ENCODE measurements around the gene PPP3CA.

The PPP3CA gene

DNA sequence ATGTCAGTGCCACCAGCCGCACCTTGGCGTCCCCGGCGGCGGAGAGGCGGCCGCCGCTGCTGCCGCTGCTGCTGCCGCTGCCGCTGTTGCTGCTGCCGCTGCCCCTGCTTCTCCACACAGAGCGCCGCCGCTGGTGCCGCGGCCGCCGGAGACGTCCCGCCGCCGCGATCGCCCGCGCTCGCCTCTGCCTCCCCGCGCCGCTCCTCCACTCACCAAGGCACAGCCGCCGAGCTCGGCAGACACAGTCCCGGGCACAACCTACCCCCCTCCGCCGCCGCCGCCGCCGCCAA, at the start of gene PPP3CA:
Gene PPP3CA, minus strand, starts transcription at position 260 of the 290 bp plus-strand sequence.
- Mint-ChIP-seq H3K27me3 (ENCODE audit: low read depth) (peaks cover 55% of the 10 kb centered on the region), H3K36me3 (ENCODE audit: low read depth) (peaks cover 5% of the 10 kb centered on the region), H3K9me3 (no peaks in the 10 kb centered on the region), H3K4me3 (peak within 1 kb of the TSS; percentile 95), H3K4me1 (ENCODE audit: low read depth) (peaks cover 31% of the 10 kb centered on the region), H3K27ac (peak within 1 kb of the TSS; percentile 94)
- DNase-seq (ENCODE audit: low spot score): no peak

DNA sequence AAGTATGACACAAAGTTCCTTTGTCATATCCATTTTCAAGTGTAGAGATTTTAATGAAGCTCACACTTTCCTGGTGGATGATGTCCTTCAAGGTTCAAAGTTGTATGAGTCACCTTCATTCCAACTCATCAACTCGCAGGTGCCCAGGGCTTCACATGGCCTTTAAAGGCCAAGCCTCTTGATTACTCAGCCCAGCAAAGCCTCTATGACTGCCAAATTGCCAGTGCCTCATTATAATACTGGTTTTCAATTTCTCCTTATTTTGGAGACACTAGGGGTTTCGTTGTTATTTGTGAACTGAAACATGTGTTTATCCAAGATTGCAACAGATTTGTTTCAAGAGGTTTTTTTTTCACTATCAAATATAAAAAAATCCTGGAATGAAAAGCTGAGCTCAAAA, 45.9 kb upstream of the PPP3CA start:
- no peaks in the 10 kb centered on the region for H3K36me3 Mint-ChIP-seq (ENCODE audit: low read depth)
- no peaks in the 10 kb centered on the region for H3K4me1 Mint-ChIP-seq (ENCODE audit: low read depth)

DNA sequence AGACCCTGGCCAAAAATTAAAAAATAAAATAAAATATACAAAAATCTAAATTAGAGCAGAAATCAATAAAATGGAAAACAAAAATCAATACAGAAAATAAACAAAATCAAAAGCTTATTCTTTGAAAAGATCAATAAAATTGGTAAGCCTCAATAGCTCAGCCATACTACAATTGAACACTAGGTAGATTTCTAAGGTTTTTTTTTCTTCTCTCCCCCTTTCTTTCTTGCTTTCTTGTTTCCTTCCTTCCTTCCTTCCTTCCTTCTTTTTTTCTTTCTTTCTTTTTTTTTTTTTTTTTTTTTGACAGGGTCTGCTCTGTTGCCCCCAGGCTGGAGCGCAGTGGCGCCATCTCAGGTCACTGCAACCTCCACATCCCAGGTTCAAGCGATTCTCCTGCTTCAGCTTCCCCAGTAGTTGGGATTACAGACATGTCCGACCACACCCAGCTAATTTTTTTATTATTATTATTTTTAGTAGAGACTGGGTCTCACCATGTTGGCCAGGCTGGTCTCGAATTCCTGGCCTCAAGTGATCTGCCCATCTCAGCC, 23.4 kb upstream of the PPP3CA start:
- DNase-seq (ENCODE audit: low spot score): no peak
- Mint-ChIP-seq H3K4me3 (no peak overlapping the region), H3K36me3 (ENCODE audit: low read depth) (no peaks in the 10 kb centered on the region), H3K4me1 (ENCODE audit: low read depth) (no peaks in the 10 kb centered on the region), H3K27me3 (ENCODE audit: low read depth) (peaks cover 56% of the 10 kb centered on the region), H3K9me3 (peaks cover 5% of the 10 kb centered on the region), H3K27ac (no peak overlapping the region)

More for the DNA sequence above, 45.9 kb upstream of the PPP3CA start:
- no peaks in the 10 kb centered on the region for H3K9me3 Mint-ChIP-seq
- no peak overlapping the region for H3K4me3 Mint-ChIP-seq
- H3K27ac Mint-ChIP-seq: no peak overlapping the region
- peaks cover 19% of the 10 kb centered on the region for H3K27me3 Mint-ChIP-seq (ENCODE audit: low read depth)
- DNase-seq (ENCODE audit: low spot score): no peak

DNA sequence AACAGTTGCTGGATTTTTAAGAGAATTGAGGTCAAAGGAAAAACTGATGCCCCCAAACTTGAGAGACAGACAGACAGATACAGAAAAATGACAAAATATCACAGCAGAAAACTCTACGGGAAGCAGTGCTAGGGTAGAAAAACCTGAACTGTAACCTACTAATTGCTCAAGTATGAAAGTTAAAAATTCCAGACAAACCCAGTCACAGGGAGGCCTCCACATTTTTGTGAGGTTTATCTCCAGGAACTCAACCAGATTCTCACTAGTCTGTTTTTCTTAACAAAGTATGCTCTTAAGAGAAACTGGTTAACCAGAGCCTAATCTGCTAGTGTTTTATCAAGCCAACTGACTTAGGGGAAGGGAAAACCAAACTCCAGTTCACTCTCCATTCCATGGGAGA, 19.9 kb upstream of the PPP3CA start:
- H3K4me3 Mint-ChIP-seq: no peak overlapping the region
- H3K4me1 Mint-ChIP-seq (ENCODE audit: low read depth): no peaks in the 10 kb centered on the region
- no peak for DNase-seq (ENCODE audit: low spot score)
- peaks cover 8% of the 10 kb centered on the region for H3K9me3 Mint-ChIP-seq
- no peaks in the 10 kb centered on the region for H3K36me3 Mint-ChIP-seq (ENCODE audit: low read depth)
- peaks cover 42% of the 10 kb centered on the region for H3K27me3 Mint-ChIP-seq (ENCODE audit: low read depth)
- H3K27ac Mint-ChIP-seq: no peak overlapping the region

DNA sequence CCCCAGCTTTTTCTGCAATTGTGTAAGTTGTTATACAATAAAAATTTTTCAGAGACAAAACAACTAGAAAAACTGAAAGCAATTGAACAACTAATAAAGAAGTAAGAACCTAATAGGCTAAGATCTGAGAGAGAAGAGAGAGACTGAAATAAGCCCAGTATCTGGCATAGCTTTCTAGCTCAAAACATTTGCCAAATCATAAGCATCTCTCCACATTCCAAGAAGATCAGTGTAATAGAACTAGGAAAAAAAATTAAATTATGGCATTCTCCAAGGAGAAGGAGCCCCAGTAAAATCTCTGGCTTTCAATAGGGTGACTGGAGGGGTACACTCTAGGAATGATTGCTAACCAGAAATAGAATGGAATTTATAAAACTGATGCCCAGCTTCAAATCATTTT, 19.0 kb upstream of the PPP3CA start:
- H3K27ac Mint-ChIP-seq: no peak overlapping the region
- no peaks in the 10 kb centered on the region for H3K36me3 Mint-ChIP-seq (ENCODE audit: low read depth)
- H3K4me1 Mint-ChIP-seq (ENCODE audit: low read depth): no peaks in the 10 kb centered on the region
- peaks cover 8% of the 10 kb centered on the region for H3K9me3 Mint-ChIP-seq
- H3K4me3 Mint-ChIP-seq: no peak overlapping the region
- no peak for DNase-seq (ENCODE audit: low spot score)
- H3K27me3 Mint-ChIP-seq (ENCODE audit: low read depth): peaks cover 36% of the 10 kb centered on the region

DNA sequence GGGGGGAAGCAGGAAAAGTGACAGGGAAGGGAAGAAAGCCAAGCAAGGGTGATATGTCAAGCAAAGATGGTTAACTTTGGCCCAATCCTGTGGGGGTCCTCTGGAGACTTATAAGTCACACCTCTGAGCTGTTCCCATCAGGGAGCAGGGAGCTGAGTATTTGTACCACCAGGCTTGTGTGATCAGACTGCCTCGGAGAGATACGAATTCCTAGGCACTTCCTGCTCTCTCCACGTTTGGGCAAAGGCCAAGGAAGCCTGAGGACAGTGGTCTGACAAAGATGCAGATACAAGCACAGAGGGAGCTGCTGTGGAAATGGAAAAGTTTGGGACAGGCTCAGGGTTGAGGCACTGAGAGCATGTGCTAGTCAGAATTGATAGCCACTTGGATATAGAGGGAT, 10.4 kb upstream of the PPP3CA start:
- no peak overlapping the region for H3K4me3 Mint-ChIP-seq
- no peaks in the 10 kb centered on the region for H3K36me3 Mint-ChIP-seq (ENCODE audit: low read depth)
- H3K4me1 Mint-ChIP-seq (ENCODE audit: low read depth): no peaks in the 10 kb centered on the region
- H3K27me3 Mint-ChIP-seq (ENCODE audit: low read depth): peaks cover 44% of the 10 kb centered on the region
- H3K9me3 Mint-ChIP-seq: no peaks in the 10 kb centered on the region
- no peak overlapping the region for H3K27ac Mint-ChIP-seq
- DNase-seq (ENCODE audit: low spot score): no peak

DNA sequence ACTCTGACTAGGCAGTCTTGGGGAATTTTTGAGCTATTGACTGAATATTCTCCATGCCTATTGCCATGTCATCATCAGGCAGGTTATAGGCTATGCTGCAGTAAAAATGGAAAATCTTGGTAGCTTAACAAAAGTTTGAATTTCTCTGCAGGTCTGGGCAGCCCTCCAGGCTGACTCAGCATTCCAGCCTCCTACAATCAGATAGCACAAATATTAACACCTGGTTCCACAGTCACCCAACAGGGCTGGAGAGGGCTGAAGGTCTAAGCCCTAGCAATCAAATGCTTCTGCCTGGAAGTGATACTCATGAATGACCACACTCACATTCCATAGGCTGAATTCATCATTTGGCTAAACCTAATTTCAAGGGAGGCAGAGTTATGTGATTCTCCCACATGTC, 9.6 kb upstream of the PPP3CA start:
- Mint-ChIP-seq H3K4me1 (ENCODE audit: low read depth) (no peaks in the 10 kb centered on the region), H3K27me3 (ENCODE audit: low read depth) (peaks cover 49% of the 10 kb centered on the region), H3K27ac (no peak overlapping the region), H3K36me3 (ENCODE audit: low read depth) (no peaks in the 10 kb centered on the region), H3K9me3 (no peaks in the 10 kb centered on the region), H3K4me3 (no peak overlapping the region)
- DNase-seq (ENCODE audit: low spot score): no peak

DNA sequence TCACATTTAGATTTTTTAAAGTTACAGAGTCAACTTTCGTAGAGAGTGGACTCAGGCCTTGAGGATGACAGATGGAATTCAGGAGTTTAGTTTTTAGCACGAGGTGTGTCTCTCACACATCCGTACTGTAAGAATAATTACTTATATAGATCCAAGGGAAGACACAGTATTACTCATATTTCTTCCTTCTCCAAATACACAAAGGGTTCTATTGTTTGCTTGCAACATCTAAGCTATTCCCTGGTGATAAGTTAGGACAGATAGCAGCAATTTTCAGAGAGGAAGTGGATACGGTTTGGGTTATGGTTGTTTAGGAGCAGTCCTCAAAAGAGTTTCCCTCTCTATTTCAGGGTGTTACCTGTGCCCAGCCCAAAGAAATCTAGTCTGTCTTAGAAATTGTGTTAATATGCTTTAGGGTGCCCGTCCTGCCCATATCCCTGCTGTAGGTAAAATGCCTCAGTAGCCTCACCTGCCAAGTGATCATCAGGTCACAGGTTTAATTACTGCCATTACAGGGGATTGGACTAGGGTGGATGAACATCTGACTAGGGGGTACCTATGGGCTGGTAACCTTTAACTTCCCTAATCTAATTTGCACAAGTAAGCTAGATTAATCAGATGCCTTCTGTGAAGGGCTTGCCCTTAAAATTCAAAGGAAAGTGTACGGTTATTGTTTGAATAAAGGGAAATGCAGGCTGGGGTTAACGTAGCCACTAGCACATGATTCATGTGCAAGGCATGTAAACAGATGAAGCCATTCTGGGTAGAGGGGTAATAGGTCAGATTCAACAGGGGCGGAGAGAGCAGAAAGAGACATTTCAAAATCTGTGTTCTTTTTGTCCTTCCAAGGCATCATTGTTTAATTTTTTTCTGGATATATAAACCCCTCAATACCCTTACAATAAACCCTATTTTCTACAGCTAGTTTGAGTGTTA, 8.7 kb upstream of the PPP3CA start:
- H3K27ac Mint-ChIP-seq: no peak overlapping the region
- DNase-seq (ENCODE audit: low spot score): no peak
- no peak overlapping the region for H3K4me3 Mint-ChIP-seq

DNA sequence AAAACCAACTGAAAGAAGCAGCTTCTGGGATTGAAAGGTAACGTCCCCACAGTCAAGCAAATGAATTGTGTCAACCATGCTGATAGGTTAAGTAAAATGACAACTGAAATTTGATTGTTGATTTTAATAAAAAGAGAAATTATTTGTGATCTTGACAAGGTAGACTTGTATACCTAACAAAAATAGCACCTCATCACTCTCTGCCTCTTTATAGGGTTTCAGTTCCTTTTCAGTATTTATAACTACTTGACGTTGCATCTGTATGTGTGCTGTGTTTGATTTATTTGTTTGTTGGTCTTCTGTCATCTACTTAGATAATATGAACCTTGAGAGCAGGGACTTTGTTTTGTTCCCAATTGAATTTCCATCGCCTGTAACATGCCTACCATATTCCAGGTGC, 7.9 kb upstream of the PPP3CA start:
- no peak overlapping the region for H3K27ac Mint-ChIP-seq
- no peaks in the 10 kb centered on the region for H3K9me3 Mint-ChIP-seq
- H3K27me3 Mint-ChIP-seq (ENCODE audit: low read depth): peaks cover 61% of the 10 kb centered on the region
- H3K4me3 Mint-ChIP-seq: no peak overlapping the region
- no peak for DNase-seq (ENCODE audit: low spot score)
- no peaks in the 10 kb centered on the region for H3K4me1 Mint-ChIP-seq (ENCODE audit: low read depth)
- no peaks in the 10 kb centered on the region for H3K36me3 Mint-ChIP-seq (ENCODE audit: low read depth)

More for the DNA sequence above, 8.7 kb upstream of the PPP3CA start:
- Mint-ChIP-seq H3K36me3 (ENCODE audit: low read depth) (no peaks in the 10 kb centered on the region), H3K27me3 (ENCODE audit: low read depth) (peaks cover 56% of the 10 kb centered on the region), H3K9me3 (no peaks in the 10 kb centered on the region), H3K4me1 (ENCODE audit: low read depth) (no peaks in the 10 kb centered on the region)

DNA sequence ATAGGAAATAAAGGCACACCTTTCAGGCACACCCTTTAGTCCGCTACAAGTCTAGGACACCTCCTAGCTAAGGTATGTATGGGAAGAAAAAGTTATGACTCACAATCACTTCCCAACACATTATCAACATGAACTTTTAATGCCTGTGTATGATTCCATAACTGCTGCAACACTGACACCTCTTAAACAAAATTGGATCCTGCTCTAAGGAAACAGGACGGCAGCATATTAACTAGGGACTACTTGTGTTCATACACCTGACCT, 2.4 kb upstream of the PPP3CA start:
- Mint-ChIP-seq H3K9me3 (no peaks in the 10 kb centered on the region), H3K4me3 (no peak overlapping the region), H3K4me1 (ENCODE audit: low read depth) (peaks cover 19% of the 10 kb centered on the region), H3K36me3 (ENCODE audit: low read depth) (peaks cover 5% of the 10 kb centered on the region), H3K27me3 (ENCODE audit: low read depth) (peaks cover 62% of the 10 kb centered on the region), H3K27ac (no peak overlapping the region)
- no peak for DNase-seq (ENCODE audit: low spot score)

DNA sequence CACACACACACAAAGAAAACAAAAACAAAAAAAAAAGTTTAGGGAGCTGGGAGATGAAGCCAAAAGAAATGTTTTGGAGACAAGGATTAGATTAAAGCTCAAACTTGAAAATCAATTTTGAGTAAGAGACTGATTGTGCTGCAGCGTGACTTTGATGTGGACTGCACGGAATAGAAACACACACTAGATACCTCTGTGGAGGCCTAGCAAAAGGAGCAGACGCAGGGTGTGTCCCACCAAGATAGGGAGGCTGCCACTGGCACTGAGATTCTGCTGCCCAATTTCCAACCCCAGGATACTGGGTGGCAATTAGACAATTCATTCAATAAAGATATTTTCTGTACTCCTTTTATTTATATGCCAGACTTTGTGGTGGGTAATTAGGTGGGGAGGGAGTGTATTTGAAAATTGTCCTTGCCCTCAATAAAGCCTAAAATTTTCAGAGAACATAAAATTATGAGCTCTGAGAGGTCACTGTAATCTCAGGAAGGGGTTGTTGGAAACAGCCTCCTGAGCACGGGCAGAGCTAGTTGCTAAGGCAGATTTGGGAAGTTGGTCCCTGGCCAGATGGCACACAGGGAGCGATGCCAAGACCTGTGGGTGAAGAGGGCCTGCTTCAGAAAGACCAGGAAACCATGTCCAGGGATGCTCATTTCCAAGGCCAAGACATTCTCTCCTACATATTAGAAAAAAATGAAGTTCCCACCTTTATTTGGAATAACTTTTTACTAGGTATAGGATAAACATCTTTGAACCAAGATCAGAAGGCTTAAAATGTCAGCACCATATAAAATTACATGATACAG, 1.9 kb upstream of the PPP3CA start:
- H3K4me3 Mint-ChIP-seq: peak overlapping the region; percentile 95
- H3K27me3 Mint-ChIP-seq (ENCODE audit: low read depth): peaks cover 62% of the 10 kb centered on the region
- peaks cover 24% of the 10 kb centered on the region for H3K4me1 Mint-ChIP-seq (ENCODE audit: low read depth)
- no peak for DNase-seq (ENCODE audit: low spot score)
- H3K36me3 Mint-ChIP-seq (ENCODE audit: low read depth): peaks cover 5% of the 10 kb centered on the region
- H3K9me3 Mint-ChIP-seq: no peaks in the 10 kb centered on the region
- H3K27ac Mint-ChIP-seq: no peak overlapping the region

DNA sequence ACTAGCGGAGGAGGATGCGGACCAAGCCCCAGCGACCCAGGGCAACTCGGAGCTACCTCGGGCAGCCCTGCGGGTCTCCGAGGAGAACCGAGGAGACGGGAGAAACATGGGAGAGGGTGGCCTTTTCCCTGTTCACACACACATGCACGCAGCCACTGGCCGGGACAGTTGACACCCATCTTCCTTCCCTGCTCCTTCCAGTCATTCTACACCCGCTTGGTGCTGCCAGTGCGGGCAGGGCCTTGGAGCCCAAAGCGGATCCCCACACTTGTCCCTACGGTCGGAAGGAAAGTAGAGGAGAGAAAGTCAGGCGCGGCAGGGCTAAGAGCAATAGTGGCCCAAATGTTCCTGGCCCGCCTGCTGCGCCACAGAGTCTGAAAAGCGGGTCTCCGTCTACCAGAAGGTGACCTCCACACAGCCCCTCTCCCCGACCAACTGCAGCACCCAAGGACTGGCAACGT, 1.1 kb upstream of the PPP3CA start:
- Mint-ChIP-seq H3K27me3 (ENCODE audit: low read depth) (peaks cover 54% of the 10 kb centered on the region), H3K9me3 (no peaks in the 10 kb centered on the region), H3K4me1 (ENCODE audit: low read depth) (peaks cover 24% of the 10 kb centered on the region), H3K27ac (peak overlapping the region; percentile 91), H3K36me3 (ENCODE audit: low read depth) (peaks cover 5% of the 10 kb centered on the region), H3K4me3 (peak overlapping the region; percentile 95)
- no peak for DNase-seq (ENCODE audit: low spot score)

DNA sequence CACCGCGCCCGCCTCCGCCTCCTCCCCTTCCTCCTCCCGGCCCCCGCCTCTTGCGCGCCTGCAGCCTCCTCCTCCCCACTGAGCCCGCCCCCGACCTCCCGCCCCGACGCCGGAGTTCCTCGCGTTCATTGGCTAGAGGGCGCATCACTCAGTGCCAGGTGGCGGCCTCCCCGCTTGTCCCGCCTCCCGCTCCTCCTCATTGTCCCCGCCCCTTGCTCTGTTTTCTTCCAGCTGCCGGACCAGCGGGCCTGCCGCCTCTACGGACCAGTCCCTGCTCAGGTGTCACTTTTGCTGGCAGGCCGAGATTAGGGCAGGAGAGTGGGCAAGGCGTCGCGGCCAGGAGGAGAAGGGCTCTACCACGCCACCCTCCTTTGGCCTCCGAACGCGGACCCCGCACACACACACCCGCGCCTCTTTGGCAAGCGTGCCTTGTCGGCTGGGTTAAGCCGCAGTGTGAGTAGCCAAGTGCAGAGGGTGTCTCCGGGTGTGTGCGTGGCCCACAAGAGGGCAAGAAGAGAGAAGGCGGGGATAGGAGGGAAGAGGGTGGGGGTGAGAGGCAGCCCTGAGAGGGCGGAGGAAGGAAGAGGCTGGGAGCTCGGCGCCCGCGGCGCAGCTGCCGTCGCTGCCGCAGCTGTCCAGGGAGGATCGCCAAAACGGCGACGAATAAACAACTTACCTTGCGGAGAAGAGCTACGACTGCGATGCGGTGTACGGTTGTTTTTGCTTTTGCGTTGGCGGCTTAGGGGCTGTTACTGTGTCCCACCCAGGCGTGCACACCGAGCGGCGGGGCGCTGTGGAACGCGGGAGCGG, 436 bp upstream of the PPP3CA start:
- Mint-ChIP-seq H3K36me3 (ENCODE audit: low read depth) (peaks cover 5% of the 10 kb centered on the region), H3K4me3 (peak overlapping the region; percentile 95), H3K4me1 (ENCODE audit: low read depth) (peaks cover 29% of the 10 kb centered on the region), H3K27me3 (ENCODE audit: low read depth) (peaks cover 55% of the 10 kb centered on the region), H3K27ac (peak overlapping the region; percentile 91), H3K9me3 (no peaks in the 10 kb centered on the region)
- peak; percentile 92 for DNase-seq (ENCODE audit: low spot score)

Data from T-helper 2 cell treated with Interferon-gamma antibody and Interleukin-4, amounts not matched to agents 5 μg/mL and 100 μg/mL, for 36 hours (primary cell).